HG02763 (cell line): ENCODE data around the gene SCTR.

Experiments
- ATAC-seq: cut with Tn5 transposase; IDR thresholded peaks from one replicate; pipeline ENCODE4 v1.9.1; 2021; ENCODE audit warnings: mild to moderate bottlenecking, moderate library complexity; ENCODE audit not compliant: unreplicated experiment

SCTR gene

GRCh38 chr2:119431976-119432850 lies 92.1 kb downstream of the SCTR start:
- no peak for ATAC-seq

GRCh38 chr2:119431155-119431975 lies 92.9 kb downstream of the SCTR start, which contains the start of gene TMEM37:
Gene TMEM37 (plus strand): TSS chr2:119431854. CDS start chr2:119431904, 50 bp downstream.
- peak; percentile 69 for ATAC-seq

- no peak for ATAC-seq
Observed at GRCh38 chr2:119430023-119430498, 94.2 kb downstream of the SCTR start.

- no peak for ATAC-seq
Observed at GRCh38 chr2:119429225-119429981, 94.9 kb downstream of the SCTR start.

GRCh38 chr2:119428488-119429224 lies 95.6 kb downstream of the SCTR start:
- ATAC-seq = no peak

- no peak for ATAC-seq
Observed at GRCh38 chr2:119427756-119428155, 96.5 kb downstream of the SCTR start.

GRCh38 chr2:119426801-119427395 lies 97.4 kb downstream of the SCTR start:
- ATAC-seq = no peak

GRCh38 chr2:119426396-119426675 lies 97.9 kb downstream of the SCTR start:
- no peak for ATAC-seq

GRCh38 chr2:119425620-119426395 lies 98.5 kb downstream of the SCTR start:
- no peak for ATAC-seq

- ATAC-seq = no peak
Observed at GRCh38 chr2:119425119-119425405, 99.2 kb downstream of the SCTR start.

- ATAC-seq = no peak
Observed at GRCh38 chr2:119424284-119425118, 99.8 kb downstream of the SCTR start.

GRCh38 chr2:119423811-119424210 lies 100.5 kb downstream of the SCTR start:
- ATAC-seq = no peak

GRCh38 chr2:119423108-119423444 lies 101.2 kb downstream of the SCTR start:
- ATAC-seq = no peak

GRCh38 chr2:119422360-119423107 lies 101.7 kb downstream of the SCTR start:
- no peak for ATAC-seq

- ATAC-seq = no peak
Observed at GRCh38 chr2:119421741-119422140, 102.5 kb downstream of the SCTR start.

GRCh38 chr2:119421304-119421703 lies 103.0 kb downstream of the SCTR start:
- ATAC-seq = no peak

GRCh38 chr2:119419803-119420508 lies 104.3 kb downstream of the SCTR start:
- ATAC-seq = no peak
